Putamen (tissue), 1 donor: ENCODE results near the gene ATP8B2.
A peak's percentile ranks its signal among the peaks of the same experiment; 100 is the strongest.
"Not testable (repeated sequence)": the region's sequence is repeated elsewhere in the genome, so short reads cannot be mapped to it uniquely, and the experiment has no call there.

Source experiments
- DNase-seq: peaks from one replicate; pipeline ENCODE4 v3.0.0-alpha.2; 2016; ENCODE audit warnings: low spot score

ATP8B2 gene

GRCh38 chr1:154323493-154323892 is 1.8 kb upstream of the ATP8B2 start:
- DNase-seq, result no peak

GRCh38 chr1:154324241-154324640 is 1.1 kb upstream of the ATP8B2 start:
- DNase-seq, result no peak

GRCh38 chr1:154325583-154326545 is 539 bp downstream of the ATP8B2 start:
- peak; percentile 60 for DNase-seq

GRCh38 chr1:154326546-154327465 is 1.5 kb downstream of the ATP8B2 start:
- no peak for DNase-seq

GRCh38 chr1:154327466-154328317 is 2.4 kb downstream of the ATP8B2 start:
- DNase-seq, result no peak

- DNase-seq, result peak; percentile 81
Measured at GRCh38 chr1:154328318-154329151, 3.2 kb downstream of the ATP8B2 start.

- DNase-seq, result peak; percentile 15
Measured at GRCh38 chr1:154329152-154329521, 3.8 kb downstream of the ATP8B2 start.

GRCh38 chr1:154329551-154330131 is 4.3 kb downstream of the ATP8B2 start:
- peak; percentile 78 for DNase-seq

GRCh38 chr1:154330669-154331068 is 5.3 kb downstream of the ATP8B2 start:
- DNase-seq, result no peak

GRCh38 chr1:154334079-154335024 is 9.0 kb downstream of the ATP8B2 start:
- DNase-seq, result no peak

- no peak for DNase-seq
Measured at GRCh38 chr1:154335025-154335714, 9.8 kb downstream of the ATP8B2 start.

- no peak for DNase-seq
Measured at GRCh38 chr1:154337253-154337894, 12.0 kb downstream of the ATP8B2 start.

- DNase-seq, result no peak
Measured at GRCh38 chr1:154338875-154339274, 13.6 kb downstream of the ATP8B2 start.

- DNase-seq, result not testable (repeated sequence)
Measured at GRCh38 chr1:154341366-154341765, 16.0 kb downstream of the ATP8B2 start.

GRCh38 chr1:154342132-154342531 is 16.8 kb downstream of the ATP8B2 start:
- DNase-seq, result no peak

GRCh38 chr1:154342836-154343472 is 17.6 kb downstream of the ATP8B2 start:
- DNase-seq, result no peak

- no peak for DNase-seq
Measured at GRCh38 chr1:154344977-154345837, 19.9 kb downstream of the ATP8B2 start.
